ENCODE measurements around the gene PRKG1. TPM values are rescaled to one million over a fixed set of nuclear protein-coding genes. Genes with fewer than 3 reads are reported as not detected.
A peak's percentile ranks its signal among the peaks of the same experiment; 100 is the strongest.

The PRKG1 gene
- polyA plus RNA-seq, 1 donor (not counting 4 experiments of a cell fraction or from before 2014, with no cell fraction given), result 0.24 TPM

- Histone ChIP-seq H3K27me3 (ENCODE audit: control insufficient read depth, extremely low read depth, insufficient read depth, low read length) (no peaks in the 10 kb centered on the region), H2AFZ (ENCODE audit: control insufficient read depth, low read length) (no peak overlapping the region), H4K20me1 (ENCODE audit: control insufficient read depth, extremely low read depth, insufficient read depth, low read length) (no peaks in the 10 kb centered on the region), H3K9me1 (ENCODE audit: control insufficient read depth, extremely low read depth, insufficient read depth, low read length) (no peaks in the 10 kb centered on the region), H3K4me2 (ENCODE audit: control insufficient read depth, extremely low read depth, insufficient read depth, low read depth, low read length) (peak overlapping the region; percentile 97), H3K27ac (ENCODE audit: control insufficient read depth, insufficient read depth, low read length) (peak overlapping the region; percentile 60), H3K9ac (ENCODE audit: control insufficient read depth, extremely low read depth, insufficient read depth, low read length) (peak overlapping the region; percentile 90), H3K9me3 (ENCODE audit: control insufficient read depth, low read depth, low read length) (no peaks in the 10 kb centered on the region), H3K36me3 (ENCODE audit: control insufficient read depth in 2 of 2, extremely low read depth in 1 of 2, insufficient read depth in 2 of 2, low read length in 2 of 2) (peaks cover 0 to 13% of the 10 kb centered on the region in 2 experiments), H3K79me2 (ENCODE audit: control insufficient read depth, insufficient read depth, low read length) (peaks cover 25% of the 10 kb centered on the region), H3K4me1 (ENCODE audit: control insufficient read depth, extremely low read depth, insufficient read depth, low read length) (peaks cover 48% of the 10 kb centered on the region), H3K4me3 (ENCODE audit: control insufficient read depth in 2 of 3, extremely low read depth in 1 of 3, insufficient read depth in 2 of 3, low read depth in 1 of 3, low read length in 3 of 3) (peak overlapping the region; percentile 82 to 94 (median 92))
- no peak for DNase-seq (ENCODE audit: low read depth, low spot score)
- dilution Hi-C loops (cut with MboI; ENCODE audit: extremely low pct_ligation_motif_present, low sequenced_read_pairs), result loop anchor here (25.0 kb wide), 1 partner anchor 246 kb away; no protein-coding TSS in a partner anchor
- TF ChIP-seq CTCF (optimal IDR thresholded peaks at IDR 0.05 in 1 of 3, IDR thresholded peaks at IDR 0.05 in 1 of 3, conservative IDR thresholded peaks at IDR 0.05 in 1 of 3; ENCODE audit: extremely low read depth in 1 of 3, insufficient read depth in 2 of 3, low read length in 3 of 3) (no peak), EZH2 (IDR thresholded peaks at IDR 0.05; ENCODE audit: low read length) (no peak)
- FAIRE-seq, result no peak
Measured at GRCh38 chr10:52316500-52316899, 1242.2 kb downstream of the PRKG1 start.

- DNase-seq (ENCODE audit: low read depth, low spot score), result no peak
- no peaks in the 10 kb centered on the region for H3K9me3 ChIP-seq (ENCODE audit: control insufficient read depth, low read depth, low read length)
- peaks cover 25% of the 10 kb centered on the region for H3K79me2 ChIP-seq (ENCODE audit: control insufficient read depth, insufficient read depth, low read length)
- H3K27ac ChIP-seq (ENCODE audit: control insufficient read depth, insufficient read depth, low read length), result peak overlapping the region; percentile 73
- peak overlapping the region in 2 of 3 experiments; percentile 27 to 45 for H3K4me3 ChIP-seq (ENCODE audit: control insufficient read depth in 2 of 3, extremely low read depth in 1 of 3, insufficient read depth in 2 of 3, low read depth in 1 of 3, low read length in 3 of 3)
- H3K4me1 ChIP-seq (ENCODE audit: control insufficient read depth, extremely low read depth, insufficient read depth, low read length), result peaks cover 39% of the 10 kb centered on the region
- H3K36me3 ChIP-seq (ENCODE audit: control insufficient read depth in 2 of 2, extremely low read depth in 1 of 2, insufficient read depth in 2 of 2, low read length in 2 of 2), result peaks cover 0 to 13% of the 10 kb centered on the region in 2 experiments
- no peaks in the 10 kb centered on the region for H4K20me1 ChIP-seq (ENCODE audit: control insufficient read depth, extremely low read depth, insufficient read depth, low read length)
- FAIRE-seq, result peak; percentile 62
- no peaks in the 10 kb centered on the region for H3K9me1 ChIP-seq (ENCODE audit: control insufficient read depth, extremely low read depth, insufficient read depth, low read length)
- no peaks in the 10 kb centered on the region for H3K27me3 ChIP-seq (ENCODE audit: control insufficient read depth, extremely low read depth, insufficient read depth, low read length)
- TF ChIP-seq CTCF (optimal IDR thresholded peaks at IDR 0.05 in 1 of 3, IDR thresholded peaks at IDR 0.05 in 1 of 3, conservative IDR thresholded peaks at IDR 0.05 in 1 of 3; ENCODE audit: extremely low read depth in 1 of 3, insufficient read depth in 2 of 3, low read length in 3 of 3), result no peak
- no peak for TF ChIP-seq EZH2 (IDR thresholded peaks at IDR 0.05; ENCODE audit: low read length)
- dilution Hi-C loops (cut with MboI; ENCODE audit: extremely low pct_ligation_motif_present, low sequenced_read_pairs), result loop anchor here (25.0 kb wide), 1 partner anchor 244 kb away; no protein-coding TSS in a partner anchor
- H3K9ac ChIP-seq (ENCODE audit: control insufficient read depth, extremely low read depth, insufficient read depth, low read length), result peak overlapping the region; percentile 34
- peak overlapping the region; percentile 97 for H3K4me2 ChIP-seq (ENCODE audit: control insufficient read depth, extremely low read depth, insufficient read depth, low read depth, low read length)
- H2AFZ ChIP-seq (ENCODE audit: control insufficient read depth, low read length), result no peak overlapping the region
Measured at GRCh38 chr10:52318136-52318701, 1243.9 kb downstream of the PRKG1 start.

Data from keratinocyte (primary cell).